Measurements from ENCODE around the gene B4GALNT3. TPM values are rescaled to one million over a fixed set of nuclear protein-coding genes. Genes with fewer than 3 reads are reported as not detected.

Gene B4GALNT3
- total RNA-seq, 2 experiments from 2014 or later, result 1.2 to 1.9 TPM

DNA sequence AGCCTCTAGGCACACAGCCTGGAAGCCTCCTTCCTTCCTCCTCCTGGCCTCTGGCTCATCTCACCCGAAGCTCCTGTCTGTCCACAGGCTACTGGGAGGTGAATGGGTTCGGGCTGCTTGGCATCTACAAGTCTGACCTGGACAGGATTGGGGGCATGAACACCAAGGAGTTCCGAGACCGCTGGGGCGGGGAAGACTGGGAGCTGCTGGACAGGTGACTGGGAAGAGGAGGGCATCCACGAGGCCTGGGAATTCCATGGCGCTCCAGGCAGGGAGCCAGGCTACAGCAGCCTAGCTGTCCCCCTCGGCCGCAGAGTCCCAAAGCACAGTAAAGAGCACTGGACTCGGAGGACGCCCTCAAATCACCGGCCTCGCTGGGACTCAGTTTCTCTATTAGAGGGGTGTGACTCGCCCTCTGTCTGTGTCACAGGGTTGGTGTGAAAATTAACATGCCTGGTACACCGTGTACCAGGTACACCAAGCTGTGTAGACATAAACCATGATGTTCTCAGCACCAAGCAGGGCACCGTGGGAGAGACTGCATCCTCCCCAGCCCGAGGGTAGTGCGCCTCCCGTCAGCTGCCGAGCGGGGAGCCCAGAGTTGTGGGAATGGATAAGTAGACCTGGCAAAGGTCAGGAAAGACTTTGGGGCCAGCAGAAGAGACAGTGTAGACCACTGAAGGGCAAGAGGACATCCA lies 99.6 kb downstream of the B4GALNT3 start:
- Mint-ChIP-seq H3K9me3 (no peaks in the 10 kb centered on the region), H3K36me3 (no peaks in the 10 kb centered on the region), H3K27me3 (no peaks in the 10 kb centered on the region), H3K27ac (no peak overlapping the region), H3K4me1 (ENCODE audit: low read depth) (peaks cover 27% of the 10 kb centered on the region), H3K4me3 (no peak overlapping the region)
- intact Hi-C loops (cut with micrococcal nuclease), result no loop called here
- ChIA-PET POLR2A (no interaction called here), CTCF (interaction anchor here (0.9 to 1.1 kb wide), 2 partner anchors 10 to 106 kb away, joined by 3 read pairs; no protein-coding TSS in a partner anchor)
- no peak for DNase-seq

- no peak for DNase-seq
- ChIA-PET POLR2A (no interaction called here), CTCF (interaction anchor here (0.9 to 1.5 kb wide), 2 partner anchors 10 to 107 kb away, joined by 3 to 5 read pairs; no protein-coding TSS in a partner anchor)
- Mint-ChIP-seq H3K36me3 (no peaks in the 10 kb centered on the region), H3K9me3 (no peaks in the 10 kb centered on the region), H3K27me3 (no peaks in the 10 kb centered on the region), H3K4me1 (ENCODE audit: low read depth) (peaks cover 32% of the 10 kb centered on the region), H3K27ac (no peak overlapping the region), H3K4me3 (no peak overlapping the region)
- intact Hi-C loops (cut with micrococcal nuclease), result loop anchor here (10.0 kb wide), 1 partner anchor 1035 kb away; the partner anchor contains the start of gene FBXL14
Observed at GRCh38 chr12:559906-560455, 100.2 kb downstream of the B4GALNT3 start.

DNA sequence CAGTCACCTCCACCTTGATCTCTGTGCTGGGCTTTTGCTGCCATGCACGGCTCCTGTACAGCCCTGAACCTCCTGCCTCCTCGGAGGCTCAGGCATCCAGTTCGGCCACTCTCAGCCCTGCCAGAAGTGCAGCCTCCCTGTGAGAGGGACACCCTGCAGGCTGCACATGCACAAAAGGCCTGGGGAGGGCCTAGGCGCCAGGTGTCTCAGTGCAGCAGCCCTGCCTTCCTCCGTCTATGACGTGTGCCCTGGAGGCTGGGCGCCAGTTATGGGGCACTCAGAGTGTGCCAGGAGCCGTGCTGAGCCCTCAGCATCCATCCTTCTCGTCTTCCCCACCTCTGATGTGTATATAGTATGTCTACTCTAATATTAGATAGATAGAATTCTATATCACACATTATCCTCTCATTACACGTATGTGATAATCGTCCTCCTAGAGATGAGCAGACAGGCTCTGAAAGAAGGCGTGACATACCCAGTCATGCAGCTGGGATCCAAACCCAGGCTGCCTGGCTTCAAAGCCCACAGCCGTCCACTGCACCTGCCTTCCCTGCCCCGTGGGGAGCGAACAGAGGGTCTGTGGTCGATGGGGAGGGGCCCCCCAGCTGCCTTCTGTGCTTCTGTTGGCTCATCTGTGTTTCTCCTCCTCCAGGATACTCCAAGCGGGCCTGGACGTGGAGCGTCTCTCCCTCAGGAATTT lies 101.1 kb downstream of the B4GALNT3 start:
- Mint-ChIP-seq H3K9me3 (no peaks in the 10 kb centered on the region), H3K27ac (no peak overlapping the region), H3K27me3 (no peaks in the 10 kb centered on the region), H3K36me3 (no peaks in the 10 kb centered on the region), H3K4me3 (no peak overlapping the region), H3K4me1 (ENCODE audit: low read depth) (peaks cover 39% of the 10 kb centered on the region)
- ChIA-PET POLR2A (no interaction called here), CTCF (interaction anchor here (1.1 to 1.5 kb wide), 2 partner anchors 9 to 107 kb away, joined by 3 to 5 read pairs; no protein-coding TSS in a partner anchor)
- intact Hi-C loops (cut with micrococcal nuclease), result loop anchor here (10.0 kb wide), 1 partner anchor 1034 kb away; the partner anchor contains the start of gene FBXL14
- DNase-seq, result no peak

- intact Hi-C loops (cut with micrococcal nuclease), result loop anchor here (10.0 kb wide), 1 partner anchor 1033 kb away; the partner anchor contains the start of gene FBXL14
- ChIA-PET POLR2A (no interaction called here), CTCF (interaction anchor here (1.1 to 1.5 kb wide), 2 partner anchors 8 to 108 kb away, joined by 3 to 5 read pairs; no protein-coding TSS in a partner anchor)
- Mint-ChIP-seq H3K27me3 (no peaks in the 10 kb centered on the region), H3K36me3 (no peaks in the 10 kb centered on the region), H3K9me3 (no peaks in the 10 kb centered on the region), H3K27ac (no peak overlapping the region), H3K4me3 (no peak overlapping the region), H3K4me1 (ENCODE audit: low read depth) (peaks cover 44% of the 10 kb centered on the region)
- no peak for DNase-seq
Observed at GRCh38 chr12:561391-561705, 101.6 kb downstream of the B4GALNT3 start.

DNA sequence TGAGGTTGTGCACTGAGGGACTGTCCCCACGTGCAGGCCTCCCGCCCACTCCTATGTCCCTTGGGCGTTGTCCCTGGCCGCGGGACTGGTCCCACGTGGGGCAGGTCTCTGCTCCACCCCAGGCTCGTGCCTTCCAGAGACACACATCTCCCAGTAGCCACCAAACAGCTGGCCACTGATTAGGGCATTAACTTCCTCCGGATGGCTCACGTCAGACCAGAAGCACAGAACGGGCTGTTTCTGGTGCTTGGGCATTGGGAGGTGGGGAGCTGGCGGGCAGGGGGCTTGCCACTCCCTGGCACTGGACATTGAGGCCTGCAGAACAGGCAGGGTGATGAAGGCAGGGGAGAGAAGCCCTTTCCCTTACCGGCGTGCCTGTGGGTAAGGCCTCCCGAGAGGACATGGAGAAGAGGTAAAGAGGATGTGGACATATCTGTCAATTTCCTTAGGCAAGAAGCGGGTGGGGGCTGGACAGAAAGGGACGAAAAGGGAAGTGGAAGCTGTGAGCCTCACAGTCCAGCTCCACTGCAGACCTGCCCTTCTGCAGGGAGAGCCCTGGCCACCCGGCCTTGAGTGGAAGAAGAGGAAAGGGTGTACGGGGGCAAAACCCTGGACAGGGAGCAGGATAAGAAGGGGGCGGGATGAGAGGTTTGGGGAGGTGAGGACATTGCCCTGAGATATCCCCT lies 102.3 kb downstream of the B4GALNT3 start:
- Mint-ChIP-seq H3K36me3 (no peaks in the 10 kb centered on the region), H3K27ac (no peak overlapping the region), H3K4me1 (ENCODE audit: low read depth) (peaks cover 48% of the 10 kb centered on the region), H3K27me3 (no peaks in the 10 kb centered on the region), H3K4me3 (no peak overlapping the region), H3K9me3 (no peaks in the 10 kb centered on the region)
- ChIA-PET CTCF (no interaction called here), POLR2A (no interaction called here)
- no peak for DNase-seq
- intact Hi-C loops (cut with micrococcal nuclease), result loop anchor here (10.0 kb wide), 1 partner anchor 1033 kb away; the partner anchor contains the start of gene FBXL14

DNA sequence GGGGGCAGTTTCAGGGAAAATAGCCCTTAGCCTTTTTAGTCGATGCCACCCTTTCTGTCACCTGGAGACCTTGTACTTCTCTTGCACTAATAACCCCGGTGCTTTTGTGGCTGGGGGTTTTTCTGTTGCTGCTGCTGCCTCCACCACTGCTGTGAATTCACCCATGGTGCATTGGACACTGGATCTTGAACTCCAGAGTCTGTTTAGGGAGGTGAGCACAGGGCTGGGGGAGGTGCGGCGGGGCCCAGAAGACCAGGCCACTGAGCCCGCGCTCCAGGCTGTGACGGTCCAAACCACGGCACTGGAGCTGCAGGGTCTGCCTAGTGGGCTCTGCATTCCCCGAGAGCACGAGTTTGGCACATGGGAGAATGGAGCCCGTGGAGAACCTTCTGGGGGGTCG lies 102.9 kb downstream of the B4GALNT3 start:
- intact Hi-C loops (cut with micrococcal nuclease), result loop anchor here (10.0 kb wide), 1 partner anchor 1032 kb away; the partner anchor contains the start of gene FBXL14
- Mint-ChIP-seq H3K36me3 (no peaks in the 10 kb centered on the region), H3K27ac (peak overlapping the region; percentile 64), H3K9me3 (no peaks in the 10 kb centered on the region), H3K4me1 (ENCODE audit: low read depth) (peaks cover 49% of the 10 kb centered on the region), H3K4me3 (no peak overlapping the region), H3K27me3 (no peaks in the 10 kb centered on the region)
- ChIA-PET POLR2A (no interaction called here), CTCF (no interaction called here)
- no peak for DNase-seq

DNA sequence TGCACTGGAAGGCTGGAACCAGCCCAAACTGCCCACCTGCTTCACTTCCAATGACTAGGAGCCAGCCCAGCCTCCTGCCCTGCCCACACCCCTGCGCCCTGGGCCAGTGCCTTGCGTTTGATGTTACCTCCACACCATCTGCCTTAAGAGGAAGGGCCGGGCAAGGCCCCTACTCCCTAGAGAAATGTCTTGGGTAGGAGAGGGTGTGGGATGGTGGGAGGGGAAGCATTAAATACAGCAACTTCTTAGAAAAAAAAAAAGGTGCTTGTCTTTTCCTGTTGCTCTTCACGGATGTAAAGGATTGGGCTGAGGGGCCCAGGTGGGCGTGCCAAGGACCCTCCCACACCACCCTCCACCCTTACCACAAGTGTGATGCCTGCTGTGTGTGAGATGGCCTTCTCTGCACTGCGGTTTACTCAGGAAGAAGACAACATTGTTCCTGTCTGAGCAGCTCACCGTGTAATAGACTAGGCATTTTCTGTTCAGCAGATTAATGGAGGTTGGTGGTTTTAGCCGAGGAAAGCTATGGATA lies 103.6 kb downstream of the B4GALNT3 start:
- Mint-ChIP-seq H3K27ac (peak overlapping the region; percentile 64), H3K9me3 (no peaks in the 10 kb centered on the region)

DNA sequence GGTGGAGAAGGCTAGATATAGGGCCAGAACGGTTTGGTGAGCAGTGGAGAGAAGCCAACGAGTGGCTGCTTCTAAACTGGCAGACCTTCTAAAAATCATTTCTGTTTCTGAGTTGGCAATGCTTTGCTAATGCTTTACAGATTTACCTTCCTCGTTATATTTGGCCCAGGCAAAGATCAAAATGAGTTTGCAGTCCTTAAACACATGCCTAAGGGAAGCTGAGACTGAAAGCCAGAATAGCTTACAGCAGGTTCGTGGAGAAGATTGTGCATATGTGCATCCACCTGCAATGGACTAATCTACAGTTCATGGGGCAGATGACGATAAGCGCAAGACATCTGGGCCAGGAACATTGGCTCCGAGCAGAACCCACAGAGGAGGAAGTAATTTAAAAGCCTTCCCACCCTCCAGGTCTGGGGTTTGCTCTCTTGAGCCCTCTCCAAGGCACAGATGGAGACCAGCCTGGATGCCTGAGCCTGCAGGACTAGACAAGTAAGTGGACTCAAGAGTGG lies 104.1 kb downstream of the B4GALNT3 start:
- no peaks in the 10 kb centered on the region for H3K9me3 Mint-ChIP-seq
- no peak for DNase-seq
- H3K27ac Mint-ChIP-seq, result peak overlapping the region; percentile 64
- ChIA-PET POLR2A (interaction anchor here (1.0 kb wide), 1 partner anchor 188 kb away, joined by 3 read pairs; the partner anchor contains the start of gene WNK1), CTCF (interaction anchor here (0.9 to 4.1 kb wide), 4 partner anchors 12 to 386 kb away, joined by 3 to 19 read pairs (median 10); partner anchors contain the start of gene RAD52)
- intact Hi-C loops (cut with micrococcal nuclease), result loop anchor here (10.0 kb wide), 1 partner anchor 1031 kb away; the partner anchor contains the start of gene FBXL14
- H3K36me3 Mint-ChIP-seq, result no peaks in the 10 kb centered on the region
- H3K4me1 Mint-ChIP-seq (ENCODE audit: low read depth), result peaks cover 52% of the 10 kb centered on the region
- H3K27me3 Mint-ChIP-seq, result no peaks in the 10 kb centered on the region
- H3K4me3 Mint-ChIP-seq, result peak overlapping the region; percentile 43

More for the DNA sequence above, 103.6 kb downstream of the B4GALNT3 start:
- Mint-ChIP-seq H3K4me1 (ENCODE audit: low read depth) (peaks cover 51% of the 10 kb centered on the region), H3K27me3 (no peaks in the 10 kb centered on the region), H3K4me3 (peak overlapping the region; percentile 43), H3K36me3 (no peaks in the 10 kb centered on the region)
- peak; percentile 71 for DNase-seq
- ChIA-PET POLR2A (interaction anchor here (1.0 kb wide), 1 partner anchor 189 kb away, joined by 3 read pairs; the partner anchor contains the start of gene WNK1), CTCF (interaction anchor here (0.9 to 4.1 kb wide), 4 partner anchors 12 to 386 kb away, joined by 3 to 19 read pairs (median 10); partner anchors contain the start of gene RAD52)
- intact Hi-C loops (cut with micrococcal nuclease), result loop anchor here (10.0 kb wide), 1 partner anchor 1031 kb away; the partner anchor contains the start of gene FBXL14

GRCh38 chr12:565161-565560 lies 105.4 kb downstream of the B4GALNT3 start:
- DNase-seq, result no peak
- no peak overlapping the region for H3K4me3 Mint-ChIP-seq
- H3K27me3 Mint-ChIP-seq, result no peaks in the 10 kb centered on the region
- H3K36me3 Mint-ChIP-seq, result no peaks in the 10 kb centered on the region
- no peaks in the 10 kb centered on the region for H3K9me3 Mint-ChIP-seq
- H3K4me1 Mint-ChIP-seq (ENCODE audit: low read depth), result peaks cover 61% of the 10 kb centered on the region
- ChIA-PET CTCF (interaction anchor here (0.9 to 4.1 kb wide), 5 partner anchors 10 to 195 kb away, joined by 3 to 19 read pairs (median 7); no protein-coding TSS in a partner anchor), POLR2A (interaction anchor here (0.9 to 1.2 kb wide), 2 partner anchors 381 to 384 kb away, joined by 3 to 4 read pairs; partner anchors contain the start of gene RAD52)
- H3K27ac Mint-ChIP-seq, result no peak overlapping the region
- intact Hi-C loops (cut with micrococcal nuclease), result loop anchor here (10.0 kb wide), 1 partner anchor 1030 kb away; the partner anchor contains the start of gene FBXL14

GRCh38 chr12:565589-566105 lies 105.9 kb downstream of the B4GALNT3 start:
- Mint-ChIP-seq H3K27me3 (no peaks in the 10 kb centered on the region), H3K9me3 (no peaks in the 10 kb centered on the region), H3K36me3 (no peaks in the 10 kb centered on the region), H3K27ac (no peak overlapping the region), H3K4me3 (no peak overlapping the region), H3K4me1 (ENCODE audit: low read depth) (peaks cover 61% of the 10 kb centered on the region)
- CTCF ChIA-PET, result interaction anchor here (0.7 to 4.1 kb wide), 9 partner anchors 10 to 250 kb away, joined by 3 to 19 read pairs (median 5); no protein-coding TSS in a partner anchor
- POLR2A ChIA-PET, result interaction anchor here (0.9 to 1.2 kb wide), 2 partner anchors 380 to 384 kb away, joined by 3 to 4 read pairs; partner anchors contain the start of gene RAD52
- DNase-seq, result no peak
- intact Hi-C loops (cut with micrococcal nuclease), result loop anchor here (10.0 kb wide), 1 partner anchor 1029 kb away; the partner anchor contains the start of gene FBXL14

All from activated CD4-positive, alpha-beta memory T cell treated with anti-CD3 and anti-CD28 coated beads for 36 hours (primary cell).